GM18520 (cell line): Measurements from ENCODE around the gene CCNA2.

Experiments used
- ATAC-seq: cut with Tn5 transposase; IDR thresholded peaks from one replicate; pipeline ENCODE4 v1.9.1; 2021; ENCODE audit not compliant: unreplicated experiment

Gene CCNA2

DNA sequence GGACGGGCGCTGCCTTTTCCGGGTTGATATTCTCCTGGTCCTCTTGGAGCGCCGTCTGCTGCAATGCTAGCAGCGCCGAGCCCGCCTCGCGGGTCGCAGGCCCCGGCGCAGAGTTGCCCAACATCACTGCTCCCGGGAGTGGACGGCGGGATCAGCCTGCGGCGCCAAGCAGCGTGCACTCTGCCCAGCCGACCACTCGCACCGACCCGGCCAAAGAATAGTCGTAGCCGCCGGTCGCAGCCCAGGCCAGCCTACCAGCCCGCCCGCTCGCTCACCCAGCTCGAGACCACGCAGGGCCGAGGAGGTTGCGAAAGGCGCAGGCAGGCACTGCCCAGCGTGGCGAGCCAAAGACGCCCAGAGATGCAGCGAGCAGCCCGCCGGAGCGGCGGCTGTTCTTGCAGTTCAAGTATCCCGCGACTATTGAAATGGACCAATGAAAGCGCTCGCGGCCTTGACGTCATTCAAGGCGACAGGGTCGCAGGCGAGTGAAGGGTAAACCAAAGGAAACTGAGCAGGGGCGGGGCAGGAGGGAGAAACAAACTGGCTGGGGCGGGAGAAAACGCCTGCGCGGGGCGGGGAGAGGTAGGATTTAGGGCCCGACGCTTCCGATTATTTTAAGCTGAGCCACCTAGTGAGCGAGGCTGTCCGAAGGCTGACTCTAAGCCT, at the start of gene CCNA2:
TSS of gene CCNA2 (minus strand) at position 379 of the 666 bp plus-strand sequence. CDS start at position 124, 255 bp downstream.
- ATAC-seq, result peak; percentile 92

DNA sequence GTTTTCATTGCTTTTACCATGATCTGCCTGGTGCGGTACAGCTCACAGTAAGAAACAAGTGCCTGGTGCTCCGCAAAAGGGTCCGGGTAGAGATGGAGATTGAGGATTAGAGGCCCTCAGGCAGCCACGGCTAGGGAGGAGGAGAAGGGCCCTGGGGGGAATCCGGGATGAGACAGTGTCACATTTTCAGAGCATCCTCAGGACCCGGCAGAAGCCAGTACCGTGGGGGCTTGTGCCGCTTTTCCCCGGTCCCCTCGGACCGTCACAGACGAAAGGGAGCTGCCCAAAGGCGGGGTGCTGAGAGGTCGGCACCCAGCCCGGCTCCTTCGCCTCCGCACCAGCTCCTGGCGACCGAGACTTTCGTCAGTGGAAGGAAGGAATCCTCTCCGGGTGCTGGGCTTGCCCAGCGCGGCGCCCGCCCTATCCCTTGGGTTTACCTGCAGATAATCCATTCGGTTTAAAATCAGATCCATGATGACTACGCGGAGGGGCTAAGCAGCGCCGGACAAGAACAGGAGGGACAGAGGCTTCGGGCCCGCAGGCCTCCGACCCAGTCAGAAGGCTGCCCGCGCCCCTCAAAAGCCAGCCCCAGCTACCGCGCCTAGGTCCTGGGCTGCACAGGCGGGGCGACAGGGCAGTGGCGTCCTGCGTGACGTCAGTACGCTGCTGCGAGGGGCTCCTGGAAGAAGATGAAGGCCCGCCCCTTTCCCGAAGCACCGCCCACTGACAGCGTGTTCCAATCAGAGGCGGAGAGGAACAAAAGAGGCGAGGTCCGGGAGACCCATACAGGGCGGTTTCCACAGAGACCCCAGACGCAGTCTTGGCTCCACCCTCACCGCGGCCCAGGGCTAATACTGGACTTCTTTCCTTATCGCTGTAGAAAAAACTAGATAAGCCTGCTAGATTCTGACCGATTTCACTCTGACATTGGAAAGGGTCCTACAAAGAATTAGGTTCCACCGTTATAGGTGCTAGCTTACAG, 46.4 kb upstream of the CCNA2 start, which contains the start of gene BBS7:
TSS of gene BBS7 (minus strand) at position 634 of the 982 bp plus-strand sequence. CDS start at position 473, 161 bp downstream.
- peak; percentile 93 for ATAC-seq

DNA sequence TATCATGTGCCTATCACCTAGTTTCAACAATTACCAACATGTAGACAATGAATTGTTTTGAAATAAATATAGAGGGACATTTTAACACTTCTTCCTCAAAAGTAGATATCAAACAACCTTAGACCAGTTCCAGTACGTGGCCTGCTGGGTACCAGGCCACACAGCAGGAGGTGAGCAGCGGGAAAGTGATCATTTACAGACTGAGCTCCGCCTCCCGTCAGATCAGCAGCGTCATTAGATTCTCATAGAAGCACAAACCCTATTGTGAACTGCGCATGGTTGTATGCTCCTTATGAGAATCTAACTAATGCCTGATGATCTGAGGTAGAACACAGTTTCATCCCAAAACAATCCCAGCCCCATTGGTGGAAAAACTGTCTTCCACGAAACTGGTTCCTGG, 40.1 kb upstream of the CCNA2 start:
- ATAC-seq, result no peak

DNA sequence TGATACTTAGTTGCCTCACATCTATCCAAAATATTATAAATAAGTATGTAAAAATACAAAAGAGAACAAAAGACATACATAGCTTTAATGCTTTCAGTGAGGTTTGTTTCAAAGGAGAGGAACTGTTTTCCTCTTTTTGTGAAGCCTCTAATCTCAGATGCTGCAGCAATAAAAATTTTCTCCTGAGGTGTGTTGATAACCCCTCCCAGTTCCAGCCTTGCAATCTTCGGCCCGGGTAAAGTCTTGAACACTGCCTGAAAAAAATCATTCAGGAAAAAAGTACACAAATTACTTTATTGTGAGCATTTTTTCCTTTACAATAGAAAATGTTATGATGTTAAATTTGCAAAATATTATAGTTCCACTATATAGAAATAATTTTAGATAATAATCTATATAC, 37.7 kb upstream of the CCNA2 start:
- no peak for ATAC-seq

DNA sequence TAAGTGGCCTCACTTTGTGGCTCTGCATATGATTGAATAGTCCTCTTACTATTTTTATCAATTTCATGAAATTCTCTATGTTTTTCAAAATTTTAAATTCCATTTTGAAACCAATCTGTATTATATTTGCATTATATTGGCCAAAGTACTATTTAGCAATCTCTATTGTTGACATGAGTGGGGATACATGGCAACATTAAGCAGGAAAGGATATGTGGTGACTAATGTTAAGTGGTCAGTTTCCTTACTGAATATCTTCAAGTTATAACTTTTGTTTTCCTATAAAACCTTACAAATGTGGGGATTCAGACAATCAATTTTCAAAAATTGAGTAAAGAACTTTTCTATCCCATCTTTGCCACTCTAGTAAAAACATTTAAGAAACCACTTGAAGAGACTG, 36.4 kb upstream of the CCNA2 start:
- ATAC-seq, result no peak

DNA sequence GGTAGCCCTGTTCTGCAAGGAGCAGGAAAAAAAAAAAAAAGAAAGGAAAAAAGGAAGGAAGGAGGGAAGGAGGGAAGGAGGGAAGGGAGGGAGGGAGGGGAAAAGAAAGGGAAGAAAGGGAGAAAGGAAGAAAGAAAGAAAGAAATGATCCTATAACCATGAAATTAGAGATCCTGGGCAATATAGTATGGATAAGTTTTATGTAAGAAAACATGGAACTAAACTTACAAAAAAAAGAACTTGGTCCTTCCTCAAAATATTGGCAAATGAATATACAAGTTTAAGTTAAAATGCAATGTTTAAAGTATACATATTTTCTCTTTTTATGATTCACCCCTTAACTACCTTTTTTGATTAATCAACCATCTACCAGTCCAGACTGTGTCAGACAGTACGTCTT, 27.7 kb upstream of the CCNA2 start:
- ATAC-seq, result no peak

DNA sequence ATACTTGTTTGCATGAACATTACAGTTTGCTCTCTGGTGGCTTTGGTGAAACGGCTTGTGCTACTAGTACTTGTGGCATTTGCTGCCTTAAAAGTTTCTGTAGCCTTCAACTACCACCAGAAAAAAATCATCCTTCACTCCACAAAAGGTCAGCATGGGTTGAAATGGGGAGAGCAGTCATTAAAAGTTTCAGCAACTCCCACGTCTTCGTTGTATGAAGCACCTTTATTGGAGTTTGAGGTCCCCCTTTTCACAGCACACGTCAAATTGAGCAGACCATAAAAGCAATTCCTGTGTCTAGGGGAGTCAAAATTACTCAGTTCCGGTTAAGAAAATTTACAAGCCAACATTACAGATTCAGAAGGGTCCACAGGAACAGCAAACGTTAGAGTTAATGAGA, 23.0 kb upstream of the CCNA2 start:
- no peak for ATAC-seq

DNA sequence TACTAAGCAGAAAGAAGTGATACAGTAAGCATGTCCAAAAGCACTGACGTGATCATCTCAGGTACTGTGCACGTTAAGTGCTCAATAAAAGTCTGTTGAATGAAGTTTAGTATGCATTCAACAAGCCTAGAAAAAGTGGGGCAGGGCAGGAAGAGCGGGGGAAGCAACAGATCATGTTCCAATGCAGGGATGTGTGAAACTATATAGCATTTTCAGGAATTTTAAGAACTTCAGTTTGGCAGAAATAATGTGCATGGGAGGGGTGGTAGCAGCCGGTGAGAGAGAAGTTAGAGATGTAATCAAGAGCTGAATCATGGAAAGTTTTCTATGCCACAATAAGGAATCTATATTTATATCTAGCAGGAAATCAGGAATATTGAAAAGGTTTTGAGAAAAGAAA, 19.2 kb upstream of the CCNA2 start:
- no peak for ATAC-seq

DNA sequence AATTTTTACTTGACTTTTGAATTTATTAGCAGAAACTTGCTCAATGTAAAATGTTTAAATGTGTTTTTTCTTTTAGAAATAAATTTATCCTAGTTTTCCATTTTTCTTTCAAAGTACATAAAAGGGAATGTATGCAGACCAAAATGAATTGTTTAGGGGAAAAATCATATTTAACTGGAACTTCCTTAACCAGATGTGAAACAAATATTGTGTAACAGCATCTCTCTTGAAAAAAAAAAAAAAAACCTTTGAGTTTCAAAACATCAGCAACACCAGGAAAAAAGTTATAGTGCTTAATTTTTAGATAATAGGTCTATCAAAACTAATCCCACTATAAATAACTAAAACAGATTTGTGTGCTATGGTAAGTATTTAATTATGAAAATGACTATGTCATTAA, 14.5 kb upstream of the CCNA2 start:
- ATAC-seq, result no peak

DNA sequence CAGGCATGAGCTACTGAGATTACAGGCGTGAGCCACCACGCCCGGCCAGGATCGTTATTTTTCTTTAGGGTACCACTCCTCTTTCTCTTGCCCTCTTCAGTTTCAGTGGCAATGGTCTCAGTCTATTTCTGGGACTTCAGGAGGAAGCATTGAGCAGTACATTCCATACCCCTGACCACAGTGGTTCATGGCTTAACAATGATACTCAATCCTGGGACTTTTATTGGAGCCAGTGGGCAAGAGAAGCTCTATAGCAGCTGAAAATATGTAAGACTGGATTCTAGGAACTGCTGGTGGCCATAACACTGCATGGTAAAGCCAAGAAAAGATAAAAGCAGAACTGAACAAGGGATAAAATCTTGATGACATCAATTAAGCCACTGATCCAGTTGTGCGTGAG, 5.8 kb upstream of the CCNA2 start:
- no peak for ATAC-seq

DNA sequence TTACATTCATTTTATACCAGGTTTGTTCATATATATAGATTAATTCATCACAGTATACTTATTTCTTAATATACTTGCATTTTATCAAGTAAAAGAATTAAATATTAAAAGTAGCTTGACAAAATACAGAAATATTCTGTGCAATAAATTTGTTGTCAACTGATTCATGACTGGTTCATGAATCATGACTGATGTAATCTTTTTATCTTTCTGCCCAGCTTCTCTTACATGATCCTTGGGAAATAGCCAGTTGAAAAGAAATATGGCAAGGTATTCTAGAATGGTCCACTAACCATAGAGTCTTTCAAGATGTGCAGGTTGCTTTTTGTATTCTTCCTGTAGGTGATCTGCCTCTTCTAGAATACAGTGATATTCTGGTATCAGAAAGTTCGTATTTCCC, 4.2 kb upstream of the CCNA2 start:
- ATAC-seq, result no peak

DNA sequence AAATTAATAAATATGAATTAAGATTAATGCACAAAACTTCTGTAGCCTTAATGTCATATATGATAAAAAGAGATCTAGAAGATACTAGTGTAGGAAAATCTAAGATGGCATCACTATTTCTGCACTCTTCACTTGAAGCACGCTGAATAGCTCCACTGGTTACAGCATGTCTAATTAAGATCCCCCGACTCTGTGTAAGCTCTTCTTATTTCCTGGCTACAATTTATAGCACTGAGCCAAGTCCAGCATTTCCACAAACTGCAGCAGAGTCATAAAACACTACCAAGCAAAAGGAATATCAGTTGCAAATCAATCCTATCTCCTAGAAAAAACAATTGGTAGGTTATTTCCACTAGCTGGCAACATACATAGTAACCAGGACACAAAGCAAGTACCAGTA, 1.3 kb upstream of the CCNA2 start:
- no peak for ATAC-seq

DNA sequence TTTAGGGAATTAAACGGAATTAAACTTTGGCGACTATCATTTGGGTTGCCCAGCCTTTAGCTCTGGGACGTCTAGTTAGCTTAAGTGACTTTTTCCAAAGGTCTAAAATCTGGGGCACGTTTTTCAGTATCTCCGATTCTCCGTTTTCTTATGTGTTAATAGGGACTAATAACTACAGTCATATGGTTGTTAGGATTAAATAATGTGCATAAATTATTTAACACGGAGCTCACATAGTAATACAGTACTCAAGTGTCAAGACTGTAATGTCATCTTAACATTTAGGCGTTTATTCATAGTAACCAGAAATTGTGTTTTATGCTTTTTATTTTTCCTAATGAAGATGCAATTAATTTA, 466 bp upstream of the CCNA2 start:
- ATAC-seq, result no peak

DNA sequence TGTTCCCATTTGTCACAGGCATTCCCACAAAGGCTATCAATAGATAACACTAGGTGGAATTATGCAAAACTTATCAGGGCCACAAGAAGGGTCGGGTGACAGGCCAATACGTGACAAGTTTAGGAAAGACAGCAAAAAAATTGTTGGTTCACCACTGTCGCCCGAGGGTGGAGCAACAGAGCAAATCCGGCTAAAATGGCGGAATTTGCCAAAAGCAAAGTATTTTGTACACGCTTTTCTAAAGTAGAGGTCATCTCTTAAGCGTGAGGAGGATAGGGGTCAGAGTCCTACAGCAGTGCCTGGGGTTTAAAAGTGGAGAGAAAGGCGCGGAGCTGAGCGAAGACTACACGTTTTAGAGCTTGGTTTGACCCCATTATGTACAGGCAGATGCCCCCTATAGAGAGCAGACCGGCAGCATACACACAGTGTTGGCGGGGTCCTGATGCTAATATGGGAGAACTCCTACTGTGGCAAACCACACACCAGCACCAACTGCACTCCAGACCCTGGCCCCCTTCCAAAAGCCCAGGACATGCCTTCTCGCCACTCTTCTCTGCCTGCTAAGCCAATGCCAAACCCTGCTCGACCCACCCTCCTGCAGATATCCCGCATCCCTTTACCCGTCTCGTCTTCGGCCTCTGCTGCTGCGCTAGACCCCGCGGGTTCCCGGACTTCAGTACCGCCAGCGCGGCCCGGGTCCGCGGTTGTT, 733 bp downstream of the CCNA2 start:
- peak; percentile 24 for ATAC-seq

DNA sequence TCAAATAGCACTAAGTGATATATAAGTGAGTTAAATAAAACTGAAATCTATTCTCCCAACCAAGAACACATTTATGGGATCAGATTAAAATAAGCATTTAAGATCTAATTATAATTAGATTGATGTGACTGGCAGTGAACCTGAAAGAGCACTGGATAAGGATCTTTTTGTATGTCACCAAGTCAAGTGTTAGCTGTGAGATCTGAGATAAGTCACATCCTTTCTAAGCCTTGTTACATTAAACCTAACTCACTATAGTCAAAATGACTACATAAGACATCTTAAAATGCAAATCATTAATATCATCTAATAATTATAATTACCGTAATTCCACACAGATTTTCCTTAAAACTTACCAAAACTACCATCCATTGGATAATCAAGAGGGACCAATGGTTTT, 1.6 kb downstream of the CCNA2 start:
- ATAC-seq, result no peak

DNA sequence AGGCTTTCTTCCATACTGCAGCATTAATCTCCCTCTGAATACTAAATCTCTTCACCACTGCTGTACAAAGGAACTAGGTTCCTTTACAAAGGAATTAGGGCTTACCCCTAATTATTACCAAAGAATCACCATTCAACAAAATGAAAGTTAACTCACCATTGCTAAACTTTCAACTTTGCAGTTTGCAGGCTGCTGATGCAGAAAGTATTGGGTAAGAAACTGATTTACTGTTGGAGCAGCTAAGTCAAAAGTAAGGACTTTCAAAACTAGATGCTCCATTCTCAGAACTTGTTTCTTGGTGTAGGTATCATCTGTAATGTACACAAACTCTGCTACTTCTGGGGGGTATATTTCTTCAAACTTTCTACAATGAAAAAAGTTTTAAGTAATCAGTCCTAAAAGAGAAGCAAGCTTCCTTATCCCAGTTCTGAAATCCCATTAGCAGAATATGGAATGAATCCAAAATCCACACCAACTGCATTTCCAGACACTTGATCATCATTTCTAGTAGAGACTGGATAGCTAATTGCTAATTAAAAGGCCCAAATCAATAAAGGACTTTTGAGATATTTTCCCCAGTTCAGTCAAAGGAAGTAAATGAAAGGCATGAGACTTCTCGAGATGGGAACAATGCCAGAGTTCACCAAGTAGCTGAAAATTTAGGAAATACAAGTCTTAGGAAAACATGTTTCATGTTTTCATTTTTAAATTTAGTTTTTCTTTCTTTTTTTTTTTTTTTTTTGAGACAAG, 4.3 kb downstream of the CCNA2 start:
- no peak for ATAC-seq

DNA sequence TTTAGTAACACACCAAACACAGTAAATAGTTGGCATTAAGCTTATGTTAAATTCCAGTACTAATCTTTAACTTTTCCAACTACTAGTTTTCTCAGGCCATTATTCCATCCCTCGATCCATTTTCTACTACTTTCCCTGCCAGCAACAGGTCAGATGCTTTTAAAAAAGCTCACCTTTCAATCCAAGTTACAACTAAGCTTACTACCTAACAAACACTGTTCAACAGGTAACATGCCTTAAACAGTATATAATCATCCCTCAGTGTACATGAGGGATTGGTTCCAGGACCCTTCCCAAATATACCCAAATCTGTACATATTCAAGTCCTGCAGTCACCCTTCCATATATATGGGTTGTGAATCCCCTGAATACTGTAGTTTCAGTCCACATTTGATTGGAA, 5.5 kb downstream of the CCNA2 start:
- no peak for ATAC-seq

DNA sequence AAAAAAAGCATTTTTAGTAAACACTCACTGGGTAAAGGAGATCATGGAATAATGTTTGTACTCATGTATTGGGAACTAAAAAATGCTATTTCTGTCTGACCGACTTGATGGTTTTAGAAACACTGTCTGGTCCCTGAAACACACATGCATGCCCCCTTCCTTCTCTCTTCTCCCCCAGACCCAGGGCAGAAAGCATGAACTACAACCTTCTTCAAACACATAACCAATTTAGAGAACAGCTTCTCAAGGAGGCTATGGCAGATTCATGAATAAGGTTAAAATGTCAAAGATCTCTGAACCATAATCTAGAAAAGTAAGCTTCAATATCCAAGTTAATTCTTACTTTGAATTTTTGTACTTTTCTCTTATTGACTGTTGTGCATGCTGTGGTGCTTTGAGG, 6.0 kb downstream of the CCNA2 start:
- ATAC-seq, result no peak

DNA sequence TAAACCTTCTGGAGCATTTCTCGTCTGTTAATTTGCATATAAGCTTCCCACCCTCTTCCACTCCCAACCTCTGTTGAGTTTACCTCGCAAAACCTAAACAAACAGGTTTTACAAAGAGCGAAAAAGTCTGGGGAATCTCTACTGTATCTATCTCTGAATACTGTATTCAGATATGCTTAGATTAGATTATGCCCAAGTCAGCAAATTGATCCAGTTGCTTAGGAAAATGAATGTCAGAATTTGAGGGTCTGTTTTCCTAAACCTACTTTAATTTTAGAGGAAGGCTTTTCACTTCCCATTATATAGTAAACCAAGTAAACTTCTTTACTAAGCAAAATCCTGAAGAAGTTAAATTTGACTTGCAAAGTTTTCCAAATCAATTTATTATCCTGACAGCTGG, 6.7 kb downstream of the CCNA2 start:
- no peak for ATAC-seq

DNA sequence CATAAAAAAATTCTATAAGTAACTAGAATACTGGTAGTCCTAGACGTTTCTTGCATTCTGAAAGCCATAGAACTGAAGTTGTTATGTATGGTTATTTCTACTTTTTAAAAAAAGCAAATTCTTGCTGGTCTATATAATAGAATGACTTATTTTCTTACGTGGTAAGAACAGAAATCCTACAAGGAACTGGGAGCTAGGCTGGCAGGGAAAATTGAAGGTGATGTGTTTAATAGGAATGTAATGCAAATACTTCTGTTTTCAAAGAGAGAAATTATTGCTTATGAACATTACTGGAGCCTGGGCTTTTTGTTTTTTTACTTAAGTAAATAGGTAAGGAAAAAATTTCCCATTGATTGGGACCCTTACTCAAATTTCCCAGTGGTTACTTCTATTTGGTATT, 8.9 kb downstream of the CCNA2 start:
- ATAC-seq, result no peak

DNA sequence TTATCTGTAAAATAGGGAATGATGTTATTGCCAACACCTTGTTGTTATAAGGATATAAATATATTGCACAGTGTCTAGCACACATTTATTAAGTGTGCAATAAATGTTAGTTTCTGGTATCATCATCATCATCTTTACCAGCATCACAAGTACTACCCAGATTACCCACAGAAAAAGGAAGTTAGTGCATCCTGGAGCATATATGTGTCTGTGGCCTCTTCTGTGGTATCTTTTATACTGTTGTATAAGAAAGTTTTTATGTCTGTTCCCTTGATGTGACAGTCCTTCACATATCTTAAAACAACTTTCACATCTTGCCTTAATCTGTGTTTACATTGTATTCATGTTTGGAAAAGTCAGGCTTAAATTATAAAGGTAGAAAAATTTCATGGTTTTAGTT, 12.6 kb downstream of the CCNA2 start:
- no peak for ATAC-seq
